DMS114 treated with DMSO at 0.1 percent for 48 hours (cell line): Measurements from ENCODE around the gene NUDT7.
A peak's percentile ranks its signal among the peaks of the same experiment; 100 is the strongest.

ENCODE experiments used
- DNase-seq: peaks from one replicate; lab custom pipeline; 2025; ENCODE audit not compliant: unreplicated experiment; lab: John Stamatoyannopoulos, UW

NUDT7 gene

DNA sequence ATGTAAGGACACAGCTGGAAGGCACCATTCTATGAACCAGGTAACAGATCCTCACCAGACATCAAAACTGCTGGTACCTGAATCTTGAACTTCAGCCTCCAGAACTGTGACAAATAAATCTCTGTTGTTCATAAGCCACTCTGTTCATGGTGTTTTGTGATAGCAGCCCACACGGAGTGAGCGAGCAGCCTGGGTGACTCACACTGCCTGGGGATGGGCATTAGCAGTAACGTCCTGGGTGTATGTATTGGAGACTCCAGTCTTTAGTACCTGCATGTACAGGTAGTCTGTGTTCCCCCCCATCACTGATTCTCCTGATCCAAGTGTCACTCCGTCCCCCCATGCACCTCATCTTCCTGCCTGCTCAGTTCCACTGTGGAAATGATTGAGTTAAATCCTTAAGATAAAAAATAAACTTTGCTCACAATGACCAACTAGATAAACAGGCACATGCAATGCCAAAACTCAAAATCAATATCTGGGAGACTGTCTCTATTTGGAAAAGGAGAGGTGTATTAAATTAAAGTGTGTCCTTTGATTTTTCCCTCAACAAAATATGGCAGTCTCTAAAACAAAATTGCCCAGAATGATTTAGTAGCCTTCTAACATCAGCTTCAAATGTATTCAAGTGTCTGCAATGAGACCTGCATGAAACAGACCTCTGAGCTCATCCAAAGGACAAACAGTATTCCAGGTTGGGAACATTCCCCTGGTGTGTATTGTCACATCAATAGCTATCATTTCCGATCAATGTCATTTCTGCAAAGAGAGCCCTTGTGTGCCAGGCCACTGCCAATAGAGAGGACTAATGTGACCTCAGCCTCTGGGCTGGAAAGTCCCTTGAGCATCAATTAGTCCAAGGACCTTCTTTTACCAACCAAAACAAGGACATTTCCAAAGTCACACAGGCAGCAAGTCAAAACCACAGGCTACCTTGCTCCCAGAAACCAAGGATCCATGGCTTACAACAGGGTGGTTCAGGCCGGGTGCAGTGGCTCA is 53.9 kb downstream of the NUDT7 start:
- no peak for DNase-seq

DNA sequence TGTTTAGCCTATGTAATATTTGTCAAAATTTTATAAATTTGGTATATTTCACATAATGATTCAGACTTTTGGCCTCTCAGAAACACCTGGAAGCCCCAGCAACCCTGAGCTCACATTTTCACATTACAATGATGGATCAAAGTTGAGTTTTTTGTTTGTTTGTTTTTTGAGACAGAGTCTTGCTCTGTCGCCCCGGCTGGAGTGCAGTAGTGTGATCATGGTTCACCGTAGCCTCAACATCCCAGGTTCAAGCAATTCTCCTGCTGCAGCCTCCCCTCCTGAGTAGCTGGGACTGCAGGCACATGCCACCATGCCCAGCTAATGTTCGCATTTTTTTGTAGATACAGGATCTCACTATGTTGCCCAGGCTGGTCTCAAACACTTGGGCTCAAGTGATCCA is 55.4 kb downstream of the NUDT7 start:
- no peak for DNase-seq

DNA sequence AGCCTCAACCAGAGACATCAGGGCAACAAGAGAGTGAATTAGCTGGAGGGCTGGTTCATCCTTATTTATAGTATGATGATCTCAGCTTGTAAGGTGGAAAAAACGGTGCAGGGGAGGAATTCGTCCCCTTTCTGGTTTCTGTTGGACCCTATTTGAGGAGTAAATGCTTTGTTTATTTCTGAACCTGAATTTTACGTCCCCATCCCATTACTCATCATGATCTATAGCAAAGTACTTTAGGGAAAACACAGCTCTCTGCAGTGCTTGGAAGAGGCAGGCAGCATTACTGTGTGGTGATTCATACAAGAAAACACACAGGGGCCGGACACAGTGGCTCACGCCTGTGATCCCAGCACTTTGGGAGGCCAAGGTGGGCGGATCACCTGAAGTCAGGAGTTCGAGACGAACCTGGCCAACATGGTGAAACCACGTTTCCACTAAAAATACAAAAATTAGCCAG is 58.1 kb downstream of the NUDT7 start:
- no peak for DNase-seq

DNA sequence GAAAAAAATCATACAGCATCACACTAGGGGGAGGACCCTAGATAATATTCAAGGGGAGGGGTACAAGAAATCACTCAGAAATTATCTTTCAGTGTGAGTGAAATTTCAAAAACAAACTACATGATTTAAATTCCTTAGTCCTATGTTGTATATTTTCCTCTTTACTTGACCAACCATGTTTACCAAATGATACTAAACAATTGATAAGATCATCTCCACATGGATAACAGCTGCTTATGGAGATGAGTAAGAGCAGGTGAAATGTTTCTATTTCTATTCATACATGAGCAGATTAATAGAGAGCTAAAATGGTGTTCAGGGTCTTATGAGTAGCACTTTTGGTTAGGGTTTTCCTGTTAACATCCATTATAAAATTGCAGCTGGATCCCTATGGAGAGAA is 58.8 kb downstream of the NUDT7 start:
- no peak for DNase-seq

DNA sequence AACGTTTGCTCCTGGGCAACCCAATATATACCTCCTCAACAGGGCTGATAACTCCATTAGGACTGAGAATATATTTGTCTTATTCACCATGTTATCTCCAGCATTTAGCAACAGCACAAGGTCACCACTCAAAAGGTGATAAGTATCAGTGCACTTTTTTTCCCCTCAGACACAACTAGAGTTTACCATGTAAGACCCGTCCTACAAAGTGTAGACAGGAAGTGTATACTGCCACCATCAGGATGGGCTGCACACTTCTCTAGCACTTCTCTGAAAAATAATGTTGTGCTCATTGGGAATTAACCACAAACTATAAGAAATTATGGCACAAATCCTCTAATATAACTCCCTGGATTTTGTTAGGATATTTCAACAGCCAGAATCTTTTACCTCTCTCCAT is 60.4 kb downstream of the NUDT7 start:
- no peak for DNase-seq

DNA sequence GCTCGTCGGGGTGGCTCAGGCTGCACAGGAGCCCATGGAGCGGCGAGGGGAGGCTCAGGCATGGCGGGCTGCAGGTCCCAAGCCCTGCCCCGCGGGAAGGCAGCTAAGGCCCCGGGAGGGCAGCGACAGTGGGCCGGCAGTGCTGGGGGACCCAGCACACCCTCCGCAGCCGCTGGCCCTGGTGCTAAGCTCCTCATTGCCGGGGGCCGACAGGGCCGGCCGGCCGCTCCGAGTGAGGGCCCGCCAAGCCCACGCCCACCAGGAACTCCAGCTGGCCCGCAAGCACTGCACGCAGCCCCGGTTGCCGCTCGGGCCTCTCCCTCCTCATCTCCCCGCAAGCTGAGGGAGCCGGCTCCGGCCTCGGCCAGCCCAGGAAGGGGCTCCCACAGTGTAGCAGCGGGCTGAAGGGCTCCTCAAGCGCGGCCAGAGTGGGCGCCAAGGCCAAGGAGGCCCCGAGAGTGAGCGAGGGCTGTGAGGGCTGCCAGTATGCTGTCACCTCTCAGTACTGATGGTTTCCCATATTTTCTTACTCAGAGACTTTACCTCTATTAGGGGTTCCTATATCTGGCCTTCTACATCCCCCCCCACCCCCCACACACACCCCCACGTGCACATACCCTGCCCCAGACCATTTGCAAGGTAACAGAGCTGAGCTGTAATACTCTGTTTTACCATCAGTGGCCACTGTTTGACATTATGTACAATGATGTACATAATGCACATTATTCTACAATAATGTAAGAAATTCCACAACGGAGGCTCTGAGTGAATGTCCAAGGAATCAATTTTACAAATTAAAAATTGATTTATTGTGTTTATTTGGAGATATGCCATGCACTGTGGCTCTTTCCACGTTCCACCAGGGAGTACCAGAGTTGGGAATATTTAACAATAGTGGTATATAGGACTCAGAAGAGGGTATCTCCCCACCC is 62.4 kb downstream of the NUDT7 start:
- DNase-seq = no peak

DNA sequence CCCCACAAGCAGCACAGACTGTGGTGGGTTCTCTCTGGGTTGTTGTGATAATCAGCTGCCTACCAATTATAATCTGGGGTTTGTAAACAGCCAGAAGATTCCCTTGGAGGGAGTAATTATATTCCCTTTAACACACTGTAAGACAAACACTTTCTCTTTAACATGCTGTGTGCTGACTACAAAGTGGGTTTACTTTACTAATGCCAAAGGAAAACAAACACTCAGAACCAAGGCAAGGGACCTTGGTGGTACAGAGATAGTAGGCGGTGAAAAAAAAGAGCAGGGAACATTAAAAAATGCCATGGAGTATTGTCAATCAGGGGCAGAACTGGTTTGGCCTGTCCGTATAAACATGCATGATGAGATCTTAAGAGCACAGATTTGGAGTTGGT is 63.1 kb downstream of the NUDT7 start:
- DNase-seq = no peak

DNA sequence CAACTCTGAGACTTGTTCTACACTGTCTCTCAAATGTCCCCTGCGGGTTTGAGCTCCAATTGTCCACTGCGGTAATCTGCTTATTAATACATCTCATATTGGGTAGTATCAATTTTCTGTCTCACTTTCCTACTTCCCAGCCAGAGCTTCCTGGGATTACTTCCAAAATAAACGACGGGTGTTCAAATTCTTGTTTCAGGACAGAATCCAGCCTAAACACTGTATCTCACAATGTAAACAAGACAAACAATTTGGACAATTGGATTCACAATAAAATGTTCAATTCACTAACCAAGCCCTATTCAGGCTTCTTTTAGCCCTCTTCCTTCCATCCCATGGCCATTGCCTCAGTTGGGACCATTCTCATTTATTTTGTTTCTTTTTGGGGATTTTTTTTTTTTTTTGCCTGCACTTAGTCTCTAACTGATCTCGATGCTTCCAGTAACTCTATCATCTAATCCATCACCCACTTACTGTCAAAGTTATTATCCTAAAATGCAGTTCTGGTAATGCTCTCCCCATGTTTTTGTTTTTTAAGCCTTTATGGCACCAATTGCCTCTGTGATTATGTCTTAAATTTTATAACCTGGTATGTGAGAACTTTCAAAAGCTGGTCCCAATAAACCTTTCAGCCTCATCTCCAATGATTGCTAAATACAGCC is 64.0 kb downstream of the NUDT7 start:
- DNase-seq = no peak

DNA sequence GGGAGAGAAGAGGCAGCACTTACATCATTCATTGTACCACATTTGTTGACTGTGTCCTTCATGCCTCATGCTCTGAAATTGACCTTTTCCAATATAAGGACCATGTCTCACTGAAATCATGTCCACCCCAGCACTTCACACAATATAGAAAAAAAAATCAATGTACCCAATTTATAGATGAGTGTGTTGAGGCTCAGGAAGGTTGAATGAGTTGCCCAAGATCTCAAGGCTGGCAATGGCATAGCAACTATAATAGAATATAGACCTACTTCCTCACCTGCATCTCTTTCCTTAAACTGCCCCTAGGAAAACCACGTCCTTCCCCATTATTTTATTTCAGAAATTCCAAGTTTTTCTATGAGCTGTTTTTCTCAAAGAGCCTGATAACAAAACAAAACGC is 65.1 kb downstream of the NUDT7 start:
- DNase-seq = no peak

DNA sequence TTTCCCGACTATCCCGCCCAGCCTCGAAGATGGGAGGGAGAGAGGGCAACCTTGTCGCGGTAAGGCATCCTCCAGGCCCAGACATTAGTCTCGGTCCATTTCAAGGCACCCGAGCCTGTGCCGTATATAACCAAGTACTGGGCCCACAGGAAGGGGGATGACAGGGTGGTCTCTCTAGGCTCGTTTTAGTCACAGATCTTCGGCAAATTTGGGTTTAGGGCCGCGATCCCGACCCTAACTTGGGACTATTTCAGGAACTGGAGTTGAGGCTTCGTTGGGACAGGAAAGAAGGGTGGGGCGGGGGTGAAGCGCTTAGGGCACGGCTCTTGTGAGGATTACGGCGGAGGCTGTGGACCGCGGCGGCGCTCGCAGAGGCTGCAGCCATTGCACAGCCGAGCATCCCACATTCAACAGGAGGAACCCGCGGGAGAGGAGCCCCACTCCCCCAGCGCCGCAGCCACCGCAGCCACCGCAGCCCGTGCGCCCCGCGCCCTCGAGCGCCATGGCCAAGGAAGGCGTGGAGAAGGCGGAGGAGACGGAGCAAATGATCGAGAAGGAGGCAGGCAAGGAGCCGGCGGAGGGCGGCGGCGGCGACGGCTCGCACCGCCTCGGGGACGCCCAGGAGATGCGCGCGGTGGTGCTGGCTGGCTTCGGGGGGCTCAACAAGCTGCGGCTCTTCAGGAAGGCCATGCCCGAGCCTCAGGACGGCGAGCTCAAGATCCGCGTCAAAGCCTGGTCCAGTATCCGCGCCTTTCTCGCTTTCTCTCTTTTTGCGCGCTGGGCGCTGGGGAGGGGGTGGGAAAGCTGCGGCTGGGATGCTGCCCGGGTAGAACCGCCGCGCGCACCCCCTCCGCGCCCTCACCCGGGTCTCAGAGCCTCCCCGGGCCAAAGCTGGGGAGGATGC is 66.1 kb downstream of the NUDT7 start, which contains the start of gene VAT1L:
VAT1L (plus strand) TSS at position 384 of the 904 bp plus-strand sequence; CDS start at position 503, 119 bp downstream.
- peak; percentile 65 for DNase-seq

DNA sequence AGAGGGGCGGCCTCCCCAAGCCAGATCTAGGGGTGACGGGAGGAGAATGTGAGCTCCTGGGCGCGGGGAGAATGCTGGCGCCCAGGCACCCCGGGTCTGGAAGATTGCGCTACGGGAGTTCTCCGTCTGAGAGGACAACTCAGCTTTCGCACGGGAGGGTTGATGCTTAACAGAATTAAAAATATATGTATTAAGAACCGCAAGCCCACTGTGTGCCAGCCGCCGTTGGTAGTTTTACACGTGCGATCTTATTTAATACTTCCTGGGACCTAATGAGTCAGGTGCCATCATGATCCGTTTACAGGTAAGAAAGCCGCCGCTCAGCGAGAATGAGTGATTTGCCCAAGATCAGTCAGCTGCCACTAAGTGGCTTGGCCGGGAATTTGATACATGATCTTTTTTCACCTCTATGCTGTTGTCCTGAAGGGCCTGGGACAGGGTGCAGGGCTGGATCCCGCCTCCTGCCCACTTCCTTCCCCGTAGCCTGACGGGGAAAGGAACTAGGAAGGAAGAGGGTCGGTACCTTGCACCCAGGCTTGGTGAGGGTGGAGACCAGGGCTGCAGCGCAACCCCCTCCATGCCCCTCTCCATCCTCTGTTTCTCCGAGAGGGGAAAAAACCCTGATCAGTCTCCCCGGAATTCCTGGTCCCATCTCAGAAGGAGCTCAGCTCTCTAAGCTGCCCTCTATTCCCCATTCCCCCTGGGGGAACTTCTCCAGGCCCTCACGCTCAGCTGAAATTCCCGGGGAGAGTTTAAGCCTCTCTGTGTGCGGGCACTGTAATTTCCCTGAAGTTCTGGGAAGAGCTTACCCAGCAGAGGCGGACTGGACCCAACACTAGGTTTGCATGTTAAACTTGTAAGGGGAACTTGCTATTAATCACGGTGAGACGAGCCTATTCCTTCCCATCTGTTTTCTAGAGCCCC is 67.0 kb downstream of the NUDT7 start:
- no peak for DNase-seq

DNA sequence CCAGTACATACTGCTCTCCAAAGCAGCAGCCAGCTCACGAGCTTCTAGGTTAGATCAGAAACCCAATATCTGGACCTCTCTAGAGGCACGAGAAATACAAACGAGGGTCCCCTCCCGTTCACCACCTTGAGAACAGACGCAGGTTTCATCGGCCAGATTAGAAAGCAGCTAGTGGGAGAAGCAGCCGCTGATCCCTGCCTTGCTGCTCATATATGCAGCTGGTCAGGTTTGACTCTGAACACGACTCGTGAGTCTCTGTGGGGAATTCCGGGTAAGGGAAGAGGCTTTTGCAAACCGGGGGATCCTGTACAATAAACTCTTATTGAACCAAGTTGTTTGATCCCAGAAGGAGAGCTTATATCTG is 67.7 kb downstream of the NUDT7 start:
- DNase-seq = no peak

DNA sequence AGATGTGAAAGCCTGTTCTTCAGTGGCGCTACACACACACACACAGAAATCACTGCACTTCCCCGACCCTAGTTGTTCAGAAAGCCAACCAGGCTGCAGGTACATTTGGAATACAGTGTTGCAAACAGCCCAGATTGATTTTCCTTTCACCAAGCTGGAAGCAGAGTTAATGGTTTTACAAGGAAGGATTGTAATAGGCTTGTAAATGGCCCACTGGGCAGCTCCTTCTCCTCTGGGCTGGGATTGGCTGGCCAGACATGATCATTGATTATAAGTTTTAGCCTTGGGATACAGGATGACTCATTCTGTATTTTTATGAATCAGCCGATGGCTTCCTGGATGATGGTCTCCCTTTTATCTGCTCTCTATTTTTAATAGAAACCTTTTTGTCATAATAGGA is 68.6 kb downstream of the NUDT7 start:
- no peak for DNase-seq
